Right lobe of liver (tissue), 4 donors: ENCODE data around the gene BLOC1S6.

ENCODE experiments used
- POLR2A ChIP-seq: fragments of 450-650 bp; IDR thresholded peaks from one replicate; pipeline ENCODE4 v1.6.1; 2017; ENCODE audit warnings: antibody characterized with exemption, mild to moderate bottlenecking
- TF ChIP-seq, protein P1 (sequence below), 4 donors: fragments of 200-600 bp in 3 of 4; fragments of 450-650 bp in 1 of 4; IDR thresholded peaks; one replicate each; pipeline versions ENCODE4 v1.5.1 to v1.8.0; 2016 to 2022; ENCODE audit warnings: antibody characterized with exemption in 4 of 4, mild to moderate bottlenecking in 2 of 4
- donor health status: DM: no; HTN: no; CAD: no.
- donor health status: DM: no; HTN: no; CAD: no.
- donor health status: DM: no; HTN: yes; CAD: no.

DNA sequence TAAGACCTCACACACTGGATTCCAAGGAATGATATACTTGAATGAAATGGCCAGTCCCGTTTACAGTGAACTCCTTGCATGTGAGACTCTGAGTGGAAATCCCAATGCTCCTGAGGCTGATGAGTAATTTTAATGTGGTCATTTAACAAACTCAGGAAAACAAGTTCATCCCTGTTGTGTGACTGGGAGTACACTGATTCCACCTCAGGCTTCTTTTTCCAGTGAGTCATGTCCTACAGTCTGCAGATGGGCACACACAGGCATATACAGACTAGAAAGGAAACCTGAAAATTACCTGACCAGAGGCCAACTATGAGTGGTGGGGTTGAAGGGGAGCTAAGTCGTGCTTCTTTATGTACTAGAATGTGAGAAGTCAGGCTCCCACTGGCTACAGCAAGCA, 53.4 kb downstream of the BLOC1S6 start:
- TF ChIP-seq, protein P1, sequence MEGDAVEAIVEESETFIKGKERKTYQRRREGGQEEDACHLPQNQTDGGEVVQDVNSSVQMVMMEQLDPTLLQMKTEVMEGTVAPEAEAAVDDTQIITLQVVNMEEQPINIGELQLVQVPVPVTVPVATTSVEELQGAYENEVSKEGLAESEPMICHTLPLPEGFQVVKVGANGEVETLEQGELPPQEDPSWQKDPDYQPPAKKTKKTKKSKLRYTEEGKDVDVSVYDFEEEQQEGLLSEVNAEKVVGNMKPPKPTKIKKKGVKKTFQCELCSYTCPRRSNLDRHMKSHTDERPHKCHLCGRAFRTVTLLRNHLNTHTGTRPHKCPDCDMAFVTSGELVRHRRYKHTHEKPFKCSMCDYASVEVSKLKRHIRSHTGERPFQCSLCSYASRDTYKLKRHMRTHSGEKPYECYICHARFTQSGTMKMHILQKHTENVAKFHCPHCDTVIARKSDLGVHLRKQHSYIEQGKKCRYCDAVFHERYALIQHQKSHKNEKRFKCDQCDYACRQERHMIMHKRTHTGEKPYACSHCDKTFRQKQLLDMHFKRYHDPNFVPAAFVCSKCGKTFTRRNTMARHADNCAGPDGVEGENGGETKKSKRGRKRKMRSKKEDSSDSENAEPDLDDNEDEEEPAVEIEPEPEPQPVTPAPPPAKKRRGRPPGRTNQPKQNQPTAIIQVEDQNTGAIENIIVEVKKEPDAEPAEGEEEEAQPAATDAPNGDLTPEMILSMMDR (IDR thresholded peaks at IDR 0.05), result no peak
- no peak for TF ChIP-seq POLR2A
